GM23248 (cell line): Measurements from ENCODE around the gene CBS. TPM values are rescaled to one million over a fixed set of nuclear protein-coding genes. Genes with fewer than 3 reads are reported as not detected.
"Not testable (repeated sequence)": the region's sequence is repeated elsewhere in the genome, so short reads cannot be mapped to it uniquely, and the experiment has no call there.

Experiments used
- DNase-seq: peaks from one replicate; pipeline ENCODE4 v3.0.0-alpha.2; 2015
- H2AFZ ChIP-seq: fragments of 200-600 bp; sonication (generic); 2 replicates; pipeline ENCODE4 v1.6.1; 2016; ENCODE audit warnings: antibody characterized with exemption
- H3F3A ChIP-seq: fragments of 200-600 bp; sonication (generic); 2 replicates; pipeline ENCODE4 v1.6.1; 2016; ENCODE audit warnings: mild to moderate bottlenecking, antibody characterized with exemption, mixed run types; ENCODE audit not compliant: insufficient read depth
- H3K27ac ChIP-seq: fragments of 200-600 bp; sonication (generic); 2 replicates; pipeline ENCODE4 v1.5.1; 2016; ENCODE audit warnings: mild to moderate bottlenecking
- H3K27me3 ChIP-seq: fragments of 200-600 bp; sonication (generic); replicated peaks from 2 replicates; pipeline ENCODE4 v1.6.1; 2016; ENCODE audit warnings: mild to moderate bottlenecking; ENCODE audit not compliant: insufficient read depth
- H3K36me3 ChIP-seq: fragments of 200-600 bp; sonication (generic); 2 replicates; pipeline ENCODE4 v1.6.1; 2016; ENCODE audit warnings: low read depth, mild to moderate bottlenecking
- H3K4me1 ChIP-seq: fragments of 200-600 bp; sonication (generic); 2 replicates; pipeline ENCODE4 v1.6.1; 2016; ENCODE audit warnings: mild to moderate bottlenecking; ENCODE audit not compliant: insufficient read depth
- H3K4me2 ChIP-seq: fragments of 200-600 bp; sonication (generic); one replicate; pipeline ENCODE4 v1.6.1; 2016; ENCODE audit warnings: mild to moderate bottlenecking; ENCODE audit not compliant: unreplicated experiment
- H3K4me3 ChIP-seq: fragments of 200-600 bp; sonication (generic); 2 replicates; pipeline ENCODE4 v1.5.1; 2016; ENCODE audit warnings: mild to moderate bottlenecking
- H3K79me2 ChIP-seq: fragments of 200-600 bp; sonication (generic); 2 replicates; pipeline ENCODE4 v1.6.1; 2016; ENCODE audit warnings: mild to moderate bottlenecking; ENCODE audit not compliant: insufficient read depth
- H3K9ac ChIP-seq: fragments of 200-600 bp; sonication (generic); 2 replicates; pipeline ENCODE4 v1.6.1; 2016; ENCODE audit warnings: mild to moderate bottlenecking
- H3K9me2 ChIP-seq: fragments of 200-600 bp; sonication (generic); 2 replicates; pipeline ENCODE4 v1.6.1; 2016; ENCODE audit warnings: mixed run types, mild to moderate bottlenecking, moderate library complexity; ENCODE audit not compliant: insufficient read depth
- H3K9me3 ChIP-seq: fragments of 200-600 bp; sonication (generic); one replicate; pipeline ENCODE4 v1.6.1; 2017; ENCODE audit warnings: low read depth
- H4K20me1 ChIP-seq: fragments of 200-600 bp; sonication (generic); 2 replicates; pipeline ENCODE4 v1.6.0; 2016; ENCODE audit not compliant: insufficient read depth
- WGBS, 2 experiments: methylation state at CpG; one replicate each; pipeline ENCODE4 v1.1.6; 2015 to 2017; ENCODE audit warnings: low lambda C conversion rate in 2 of 2, low coverage in 1 of 2; ENCODE audit errors: missing lambda C conversion rate in 2 of 2; 5-methylcytosine and 5-hydroxymethylcytosine counted together
- in situ Hi-C: fragments of 300-500 bp; cut with MboI; formaldehyde crosslinking; loops from 2 replicates; pipeline ENCODE4 v1.15.0; 2020
- polyA plus RNA-seq: library from polyadenylated mRNA; unstranded; fragments of >200 nt; fragmentation: Nextera tagmentation; extraction: Ambion mirVana; gene quantifications from 2 replicates; pipeline ENCODE4 v1.2.1, GENCODE V29; 2016
- total RNA-seq: library from RNA; depleted of rRNA; stranded (reverse); fragments of >200 nt; shearing (Covaris generic); gene quantifications from 2 replicates; pipeline ENCODE4 v1.2.3, GENCODE V29; 2014; rRNA removed

CBS gene
- total RNA-seq: 77.5 and 109 TPM in 2 replicates
- 117 and 118 TPM in 2 replicates for polyA plus RNA-seq

GRCh38 chr21:43075170-43076022 lies at the start of gene CBS:
CBS (minus strand) TSS chr21:43075835; CDS start chr21:43072193, 3,642 bp downstream.
- H3K27ac ChIP-seq, H3K4me3 ChIP-seq, H4K20me1 ChIP-seq, DNase-seq, in situ Hi-C loops, H3K36me3 ChIP-seq, H3K9ac ChIP-seq, H3K79me2 ChIP-seq, H3K9me2 ChIP-seq, H2AFZ ChIP-seq, H3K27me3 ChIP-seq, H3K4me2 ChIP-seq, H3K4me1 ChIP-seq, H3K9me3 ChIP-seq, H3F3A ChIP-seq: not testable (repeated sequence)
- no CpG with 5 or more reads among the region's 84 CpGs for WGBS, 2 experiments

GRCh38 chr21:43115956-43116355 lies 40.3 kb upstream of the CBS start:
- in situ Hi-C loops, DNase-seq, H3K27ac ChIP-seq, H3K4me2 ChIP-seq, H3K4me1 ChIP-seq, H3K27me3 ChIP-seq, H3F3A ChIP-seq, H2AFZ ChIP-seq, H3K9ac ChIP-seq, H3K4me3 ChIP-seq, H3K9me3 ChIP-seq, H3K79me2 ChIP-seq, H4K20me1 ChIP-seq, H3K9me2 ChIP-seq, H3K36me3 ChIP-seq: not testable (repeated sequence)
- no CpG with 5 or more reads among the region's 4 CpGs for WGBS, 2 experiments

GRCh38 chr21:43114483-43114882 lies 38.8 kb upstream of the CBS start:
- WGBS, 2 experiments: 100% methylated on average over 4 to 5 of the region's 6 CpGs
- H3K4me2 ChIP-seq, H3K79me2 ChIP-seq, H4K20me1 ChIP-seq, H3K9ac ChIP-seq, H3K27ac ChIP-seq, H3F3A ChIP-seq, H3K36me3 ChIP-seq, in situ Hi-C loops, H3K27me3 ChIP-seq, H2AFZ ChIP-seq, DNase-seq, H3K4me1 ChIP-seq, H3K9me2 ChIP-seq, H3K4me3 ChIP-seq, H3K9me3 ChIP-seq: not testable (repeated sequence)

GRCh38 chr21:43109006-43109405 lies 33.4 kb upstream of the CBS start:
- H2AFZ ChIP-seq, H3K4me3 ChIP-seq, H3K4me1 ChIP-seq, H3K9me2 ChIP-seq, H3K27me3 ChIP-seq, H3K4me2 ChIP-seq, DNase-seq, H3K36me3 ChIP-seq, H3K79me2 ChIP-seq, H3F3A ChIP-seq, H3K9ac ChIP-seq, in situ Hi-C loops, H3K9me3 ChIP-seq, H3K27ac ChIP-seq, H4K20me1 ChIP-seq: not testable (repeated sequence)
- no CpG with 5 or more reads among the region's 7 CpGs for WGBS, 2 experiments

GRCh38 chr21:43108177-43108576 lies 32.5 kb upstream of the CBS start:
- H3K4me3 ChIP-seq, H3K9me3 ChIP-seq, H3K27ac ChIP-seq, H3K27me3 ChIP-seq, H3K4me2 ChIP-seq, H3K79me2 ChIP-seq, H3K36me3 ChIP-seq, H3K9me2 ChIP-seq, H3K4me1 ChIP-seq, H2AFZ ChIP-seq, H4K20me1 ChIP-seq, in situ Hi-C loops, H3K9ac ChIP-seq, H3F3A ChIP-seq, DNase-seq: not testable (repeated sequence)
- WGBS, 2 experiments: no CpG with 5 or more reads among the region's 17 CpGs

GRCh38 chr21:43107794-43108137 lies 32.1 kb upstream of the CBS start:
- H2AFZ ChIP-seq, H3K36me3 ChIP-seq, H3K4me3 ChIP-seq, H3K4me2 ChIP-seq, H3K4me1 ChIP-seq, in situ Hi-C loops, H3K27ac ChIP-seq, H4K20me1 ChIP-seq, H3K9ac ChIP-seq, H3K79me2 ChIP-seq, H3K27me3 ChIP-seq, DNase-seq, H3K9me3 ChIP-seq, H3K9me2 ChIP-seq, H3F3A ChIP-seq: not testable (repeated sequence)
- no CpG with 5 or more reads among the region's 17 CpGs for WGBS, 2 experiments

GRCh38 chr21:43106965-43107793 lies 31.5 kb upstream of the CBS start, which contains the start of gene U2AF1:
U2AF1 (minus strand) TSS chr21:43107570; CDS start chr21:43107494, 76 bp downstream.
- H3F3A ChIP-seq, H4K20me1 ChIP-seq, H3K4me1 ChIP-seq, in situ Hi-C loops, H2AFZ ChIP-seq, H3K27me3 ChIP-seq, H3K9me2 ChIP-seq, H3K4me2 ChIP-seq, H3K9me3 ChIP-seq, H3K36me3 ChIP-seq, H3K79me2 ChIP-seq: not testable (repeated sequence)
- Histone ChIP-seq H3K27ac (peak within 1 kb of the TSS; percentile 57; the same call in 1 of the 2 replicates), H3K4me3 (peak within 1 kb of the TSS; percentile 64), H3K9ac (peak within 1 kb of the TSS; percentile 83)
- no CpG with 5 or more reads among the region's 107 CpGs for WGBS, 2 experiments
- peak; percentile 23 for DNase-seq
